Measurements from ENCODE around the gene ETV3.
A peak's percentile ranks its signal among the peaks of the same experiment; 100 is the strongest.
"Not testable (repeated sequence)": the region's sequence is repeated elsewhere in the genome, so short reads cannot be mapped to it uniquely, and the experiment has no call there.

ETV3 gene

GRCh38 chr1:157138220-157139051 lies at the start of gene ETV3:
Gene ETV3, minus strand, starts transcription at chr1:157138395. Its CDS starts 2,043 bp downstream, at chr1:157136352.
- DNase-seq: peak; percentile 85 to 87

- no peak for DNase-seq
These were observed 48.2 kb upstream of the ETV3 start for GRCh38 chr1:157186281-157186992.

GRCh38 chr1:157183870-157184269 lies 45.7 kb upstream of the ETV3 start:
- no peak for DNase-seq

- not testable (repeated sequence) for DNase-seq
These were observed 44.2 kb upstream of the ETV3 start for GRCh38 chr1:157182371-157182770.

- DNase-seq: no peak
These were observed 43.6 kb upstream of the ETV3 start for GRCh38 chr1:157181790-157182189.

- DNase-seq: no peak
These were observed 43.1 kb upstream of the ETV3 start for GRCh38 chr1:157181258-157181657.

- DNase-seq: no peak
These were observed 40.3 kb upstream of the ETV3 start for GRCh38 chr1:157178490-157178889.

GRCh38 chr1:157177733-157178394 lies 39.7 kb upstream of the ETV3 start:
- no peak for DNase-seq

- no peak for DNase-seq
These were observed 38.5 kb upstream of the ETV3 start for GRCh38 chr1:157176591-157177121.

- DNase-seq: no peak
These were observed 37.8 kb upstream of the ETV3 start for GRCh38 chr1:157176016-157176415.

- no peak for DNase-seq
These were observed 35.8 kb upstream of the ETV3 start for GRCh38 chr1:157173900-157174410.

GRCh38 chr1:157173241-157173640 lies 35.0 kb upstream of the ETV3 start:
- DNase-seq: not testable (repeated sequence)

- DNase-seq: not testable (repeated sequence)
These were observed 34.4 kb upstream of the ETV3 start for GRCh38 chr1:157172591-157172990.

- DNase-seq: not testable (repeated sequence)
These were observed 33.8 kb upstream of the ETV3 start for GRCh38 chr1:157171903-157172503.

- peak; percentile 57 to 72 for DNase-seq
These were observed 32.7 kb upstream of the ETV3 start for GRCh38 chr1:157170677-157171515.

GRCh38 chr1:157168015-157168414 lies 29.8 kb upstream of the ETV3 start:
- no peak for DNase-seq

- no peak for DNase-seq
These were observed 29.2 kb upstream of the ETV3 start for GRCh38 chr1:157167437-157167836.

- DNase-seq: no peak
These were observed 28.4 kb upstream of the ETV3 start for GRCh38 chr1:157166590-157166989.

- peak; percentile 82 to 88 for DNase-seq
These were observed 25.3 kb upstream of the ETV3 start for GRCh38 chr1:157163273-157164127.

GRCh38 chr1:157162345-157162744 lies 24.1 kb upstream of the ETV3 start:
- no peak for DNase-seq

GRCh38 chr1:157161901-157162300 lies 23.7 kb upstream of the ETV3 start:
- DNase-seq: no peak
